Stimulated activated CD4-positive, alpha-beta T cell treated with anti-CD3 and anti-CD28 coated beads, Interleukin-12 subunit alpha, Interleukin-12 subunit beta, amount 100 ng/mL, for 24 hours (primary cell): Measurements from ENCODE around the gene NPEPPS.
A peak's percentile ranks its signal among the peaks of the same experiment; 100 is the strongest.
"Not testable (repeated sequence)": the region's sequence is repeated elsewhere in the genome, so short reads cannot be mapped to it uniquely, and the experiment has no call there.

Experiments
- DNase-seq, 2 experiments: peaks; one replicate each; pipeline ENCODE4 v3.0.0-alpha.2; 2020; ENCODE audit warnings: low read depth in 2 of 2

The NPEPPS gene

GRCh38 chr17:47530557-47531232 is at the start of gene NPEPPS:
Gene NPEPPS (plus strand): TSS chr17:47531108. CDS start chr17:47531301, 193 bp downstream.
- DNase-seq, result peak; percentile 70 to 80

GRCh38 chr17:47491841-47492212 is 39.1 kb upstream of the NPEPPS start:
- DNase-seq, result not testable (repeated sequence)

DNA sequence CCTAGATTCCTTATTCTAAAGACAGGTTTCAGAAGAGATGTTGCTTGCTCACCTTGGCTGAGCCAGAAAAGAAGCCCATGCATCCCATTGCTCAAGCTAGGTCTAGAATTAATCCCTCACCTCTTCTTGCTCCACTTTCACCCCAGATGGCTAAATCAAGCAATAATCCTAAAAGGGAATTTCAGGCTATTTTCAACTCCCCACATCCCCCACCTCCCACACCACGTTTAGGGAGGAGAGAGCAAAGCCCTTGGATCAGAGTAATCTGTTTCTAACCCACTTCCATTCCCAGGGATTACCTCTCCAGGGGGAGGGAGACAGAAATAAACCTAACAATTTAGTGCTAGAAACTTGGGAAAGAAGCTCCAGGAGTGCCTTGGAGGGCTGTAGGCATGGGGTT is 31.8 kb upstream of the NPEPPS start:
- DNase-seq, result not testable (repeated sequence)

GRCh38 chr17:47499494-47499893 is 31.4 kb upstream of the NPEPPS start:
- not testable (repeated sequence) for DNase-seq

GRCh38 chr17:47500620-47501019 is 30.3 kb upstream of the NPEPPS start:
- not testable (repeated sequence) for DNase-seq

- DNase-seq, result peak in 1 of 2 experiments; percentile 8
Observed at GRCh38 chr17:47502122-47502731, 28.7 kb upstream of the NPEPPS start.

GRCh38 chr17:47502776-47503455 is 28.0 kb upstream of the NPEPPS start:
- DNase-seq, result not testable (repeated sequence)

DNA sequence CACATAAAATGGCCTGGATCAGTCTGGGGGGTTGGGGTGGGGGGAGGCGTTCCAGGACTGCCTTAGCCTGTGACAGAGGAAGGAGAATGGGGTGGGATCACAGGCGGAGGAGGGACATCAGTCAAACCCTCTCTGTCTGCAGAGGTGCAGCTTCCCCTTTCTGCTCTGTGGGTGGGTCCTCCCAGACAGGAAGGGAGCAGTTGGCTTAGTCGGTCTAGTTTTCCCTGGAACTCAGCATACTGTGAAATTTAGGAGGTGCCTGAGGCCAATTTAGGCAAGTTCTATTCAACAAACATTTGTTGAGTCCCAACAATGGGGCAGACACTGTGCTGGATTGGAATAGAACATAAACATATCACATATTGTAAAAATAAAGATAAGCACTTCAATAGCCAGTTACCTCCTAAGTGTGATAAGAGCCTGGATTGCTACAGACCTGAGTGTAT is 19.2 kb upstream of the NPEPPS start:
- DNase-seq, result not testable (repeated sequence)

DNA sequence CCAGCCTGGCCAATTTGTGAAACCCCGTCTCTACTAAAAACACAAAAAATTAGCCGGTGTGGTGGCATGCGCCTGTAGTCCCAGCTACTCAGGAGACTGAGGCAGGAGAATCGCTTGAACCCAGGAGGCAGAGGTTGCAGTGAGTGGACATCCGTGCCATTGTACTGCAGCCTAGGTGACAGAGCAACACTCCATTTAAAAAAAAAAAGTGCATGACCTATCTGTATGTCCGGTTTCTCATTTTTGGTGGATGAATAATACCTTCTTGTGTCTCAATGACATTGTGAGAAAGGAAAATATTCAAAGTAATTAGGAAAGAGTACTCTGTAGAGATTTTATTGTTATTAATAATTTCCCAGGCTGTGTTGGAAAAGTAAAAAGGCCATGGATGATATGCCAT is 17.6 kb upstream of the NPEPPS start:
- not testable (repeated sequence) for DNase-seq

- DNase-seq, result not testable (repeated sequence)
Observed at GRCh38 chr17:47518880-47519279, 12.0 kb upstream of the NPEPPS start.

GRCh38 chr17:47519365-47519764 is 11.5 kb upstream of the NPEPPS start:
- DNase-seq, result not testable (repeated sequence)

- not testable (repeated sequence) for DNase-seq
Observed at GRCh38 chr17:47520279-47520678, 10.6 kb upstream of the NPEPPS start.

DNA sequence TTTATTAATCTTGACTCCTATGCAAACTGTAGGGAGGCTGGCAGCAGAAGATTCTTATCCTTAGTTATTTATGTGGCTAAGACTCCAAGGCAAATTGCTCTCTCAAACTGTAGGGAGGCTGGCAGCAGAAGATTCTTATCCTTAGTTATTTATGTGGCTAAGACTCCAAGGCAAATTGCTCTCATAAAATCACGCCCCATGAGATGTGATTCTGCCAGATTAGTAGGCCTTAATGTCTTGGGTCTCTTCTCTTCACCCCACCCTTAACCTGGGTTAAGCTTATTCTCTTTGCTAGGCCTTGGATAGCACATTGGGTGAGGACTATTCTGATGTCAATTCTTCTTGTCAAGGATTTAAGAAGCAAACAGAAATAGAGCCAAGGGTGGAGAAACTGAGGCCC is 9.5 kb upstream of the NPEPPS start:
- DNase-seq, result not testable (repeated sequence)

GRCh38 chr17:47522341-47522740 is 8.6 kb upstream of the NPEPPS start:
- DNase-seq, result not testable (repeated sequence)

DNA sequence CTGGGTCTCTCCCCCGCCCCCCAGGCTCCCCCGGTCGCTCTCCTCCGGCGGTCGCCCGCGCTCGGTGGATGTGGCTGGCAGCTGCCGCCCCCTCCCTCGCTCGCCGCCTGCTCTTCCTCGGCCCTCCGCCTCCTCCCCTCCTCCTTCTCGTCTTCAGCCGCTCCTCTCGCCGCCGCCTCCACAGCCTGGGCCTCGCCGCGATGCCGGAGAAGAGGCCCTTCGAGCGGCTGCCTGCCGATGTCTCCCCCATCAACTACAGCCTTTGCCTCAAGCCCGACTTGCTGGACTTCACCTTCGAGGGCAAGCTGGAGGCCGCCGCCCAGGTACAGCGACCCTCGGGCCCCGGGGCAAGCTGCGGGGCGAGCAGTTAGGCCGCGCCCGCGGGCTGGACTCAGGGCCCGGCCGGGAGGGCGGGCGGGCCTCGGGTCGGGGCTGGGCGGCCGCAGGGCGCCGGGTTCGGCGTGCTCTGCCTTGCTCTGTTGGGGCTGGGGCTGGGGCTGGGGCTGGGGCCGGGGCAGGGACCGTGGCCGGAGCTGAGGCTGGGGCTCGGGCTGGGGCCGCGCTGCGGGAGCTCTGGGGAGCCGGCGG is 419 bp downstream of the NPEPPS start:
- DNase-seq, result not testable (repeated sequence)

- not testable (repeated sequence) for DNase-seq
Observed at GRCh38 chr17:47539085-47539484, 8.2 kb downstream of the NPEPPS start.

DNA sequence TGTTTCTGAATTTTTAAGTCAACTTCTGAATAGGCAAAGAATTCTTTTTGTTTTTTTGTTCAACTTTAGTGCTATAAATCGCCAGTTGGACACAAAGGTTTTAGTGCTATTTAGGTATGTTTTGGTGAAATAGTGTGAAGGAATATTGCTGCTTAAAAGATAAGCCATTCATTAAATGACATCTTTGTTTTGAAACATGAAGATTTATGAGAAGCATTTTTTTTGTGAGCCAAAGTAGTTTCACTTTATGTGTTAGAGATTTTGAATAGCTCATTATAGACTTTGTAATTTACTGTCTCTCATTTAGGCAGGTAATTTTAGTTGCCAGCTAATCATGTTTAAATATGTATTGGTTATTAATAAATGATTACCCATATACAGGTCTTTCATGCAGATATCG is 10.8 kb downstream of the NPEPPS start:
- not testable (repeated sequence) for DNase-seq

- DNase-seq, result not testable (repeated sequence)
Observed at GRCh38 chr17:47544327-47544726, 13.4 kb downstream of the NPEPPS start.

DNA sequence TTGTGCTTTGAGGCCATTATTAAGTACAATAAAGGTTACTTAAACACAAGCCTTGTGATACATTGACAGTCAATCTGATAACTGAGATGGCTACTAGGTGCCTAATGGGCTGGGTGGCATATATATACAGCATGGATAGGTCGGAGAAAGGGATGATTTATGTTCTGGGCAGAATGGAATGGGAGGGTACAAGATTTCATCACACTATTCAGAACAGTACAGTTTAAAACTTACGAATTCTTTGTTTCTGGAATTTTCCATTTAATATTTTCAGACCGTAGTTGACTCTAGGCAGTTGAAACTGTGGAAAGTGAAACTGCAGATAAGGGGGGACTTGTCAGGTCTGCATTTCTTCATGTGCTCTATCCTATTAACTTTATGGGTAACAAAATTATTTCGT is 23.8 kb downstream of the NPEPPS start:
- DNase-seq, result not testable (repeated sequence)

GRCh38 chr17:47556108-47556507 is 25.2 kb downstream of the NPEPPS start:
- not testable (repeated sequence) for DNase-seq

- DNase-seq, result not testable (repeated sequence)
Observed at GRCh38 chr17:47560517-47561043, 29.7 kb downstream of the NPEPPS start.
